GM15510 (cell line): ENCODE data around the gene SLC25A3.

Experiments
- POLR2A ChIP-seq: IDR thresholded peaks from 3 replicates; pipeline ENCODE4 v1.6.1; 2011; ENCODE audit warnings: borderline replicate concordance; ENCODE audit not compliant: insufficient read length; ENCODE audit errors: extremely low read depth

Gene SLC25A3

GRCh38 chr12:98582093-98582492, 11.4 kb upstream of the SLC25A3 start:
- no peak for TF ChIP-seq POLR2A

GRCh38 chr12:98587084-98587483, 6.4 kb upstream of the SLC25A3 start:
- TF ChIP-seq POLR2A, result no peak

GRCh38 chr12:98591209-98591608, 2.3 kb upstream of the SLC25A3 start:
- TF ChIP-seq POLR2A, result no peak

- TF ChIP-seq POLR2A, result no peak
These were observed 612 bp upstream of the SLC25A3 start for GRCh38 chr12:98592825-98593322.

- no peak for TF ChIP-seq POLR2A
These were observed 757 bp downstream of the SLC25A3 start for GRCh38 chr12:98594050-98594835.

- no peak for TF ChIP-seq POLR2A
These were observed 1.9 kb downstream of the SLC25A3 start for GRCh38 chr12:98595243-98595988.

- TF ChIP-seq POLR2A, result no peak
These were observed 8.4 kb downstream of the SLC25A3 start for GRCh38 chr12:98601924-98602323.

- TF ChIP-seq POLR2A, result no peak
These were observed 13.0 kb downstream of the SLC25A3 start for GRCh38 chr12:98606359-98606988.

- no peak for TF ChIP-seq POLR2A
These were observed 17.1 kb downstream of the SLC25A3 start for GRCh38 chr12:98610596-98610995.

- no peak for TF ChIP-seq POLR2A
These were observed 19.3 kb downstream of the SLC25A3 start for GRCh38 chr12:98612696-98613334.

- no peak for TF ChIP-seq POLR2A
These were observed 25.5 kb downstream of the SLC25A3 start for GRCh38 chr12:98618952-98619351.

GRCh38 chr12:98635657-98636323, 42.3 kb downstream of the SLC25A3 start:
- TF ChIP-seq POLR2A, result no peak

- TF ChIP-seq POLR2A, result no peak
These were observed 43.6 kb downstream of the SLC25A3 start for GRCh38 chr12:98637068-98637467.

- TF ChIP-seq POLR2A, result no peak
These were observed 44.5 kb downstream of the SLC25A3 start for GRCh38 chr12:98638009-98638408.
